GM12878 (cell line): Measurements from ENCODE around the gene SELENOO. TPM values are rescaled to one million over a fixed set of nuclear protein-coding genes. Genes with fewer than 3 reads are reported as not detected.

Experiments
- ATAC-seq: fragments of 200-7000 bp; cut with Tn5 transposase; 3 replicates; pipeline ENCODE4 v1.9.1; 2020; ENCODE audit warnings: mild to moderate bottlenecking, moderate library complexity
- BruUV-seq: library from RNA; stranded (reverse); fragments of 400-500 nt; replicated peaks from 2 replicates; lab custom pipeline; 2021; lab: Mats Ljungman, UMichigan
- CTCF ChIA-PET: fragments of 300-600 bp; sonication (Branson Sonifier 250); formaldehyde crosslinking; extraction: SDS; loops from one replicate; lab custom pipeline; 2021; ENCODE audit warnings: inconsistent platforms; lab: Yijun Ruan, JAX
- POLR2A ChIA-PET: fragments of 350-600 bp; formaldehyde crosslinking; extraction: SDS; loops from one replicate; lab custom pipeline; 2021; ENCODE audit warnings: inconsistent platforms; lab: Charles Lee
- RAD21 ChIA-PET: fragments of 300-600 bp; sonication (Branson Sonifier 250); formaldehyde crosslinking; loops from one replicate; lab custom pipeline; 2023; ENCODE audit warnings: antibody characterized with exemption; ENCODE audit not compliant: unreplicated experiment; lab: Charles Lee
- SMC1A ChIA-PET: fragments of 300-600 bp; sonication (Branson Sonifier 250); formaldehyde crosslinking; loops from one replicate; lab custom pipeline; 2023; ENCODE audit not compliant: unreplicated experiment, uncharacterized antibody; lab: Charles Lee
- DNase-seq: peaks from one replicate; pipeline ENCODE4 v3.0.0-alpha.2; 2011; ENCODE audit warnings: low read depth, low spot score
- FAIRE-seq: peaks from 3 replicates; lab custom pipeline; 2011; peaks lifted over from hg19 to GRCh38; lab: Jason Lieb, UNC
- H2AFZ ChIP-seq: 2 replicates; pipeline ENCODE4 v1.6.0; 2011; ENCODE audit warnings: low read depth, low read length, control low read depth; ENCODE audit not compliant: control insufficient read depth
- H3K27ac ChIP-seq: 2 replicates; pipeline ENCODE4 v1.5.1; 2011; ENCODE audit warnings: control low read depth; ENCODE audit not compliant: control insufficient read depth, insufficient read depth
- H3K27me3 ChIP-seq, 2 experiments: replicated peaks in 1 of 2; 2 replicates each; pipeline versions ENCODE4 v1.6.0 to v1.6.1; 2011; ENCODE audit warnings: low read length in 1 of 2; ENCODE audit not compliant: control insufficient read depth in 2 of 2, insufficient read depth in 2 of 2
- H3K36me3 ChIP-seq, 2 experiments: 2 replicates each; pipeline ENCODE4 v1.5.1; 2011; ENCODE audit warnings: low read length in 1 of 2; ENCODE audit not compliant: control insufficient read depth in 2 of 2, insufficient read depth in 2 of 2
- H3K4me1 ChIP-seq: 2 replicates; pipeline ENCODE4 v1.6.1; 2011; ENCODE audit warnings: mild to moderate bottlenecking, low read length, moderate library complexity, mixed read lengths; ENCODE audit not compliant: control insufficient read depth, insufficient read depth
- H3K4me2 ChIP-seq: 2 replicates; pipeline ENCODE4 v1.6.0; 2011; ENCODE audit warnings: control low read depth; ENCODE audit not compliant: control insufficient read depth, insufficient read depth
- H3K4me3 ChIP-seq: fragments of 200-600 bp; sonication (generic); 2 replicates; pipeline ENCODE4 v1.5.1; 2016
- H3K79me2 ChIP-seq: 2 replicates; pipeline ENCODE4 v1.6.0; 2011; ENCODE audit warnings: low read length; ENCODE audit not compliant: control insufficient read depth, insufficient read depth
- H3K9ac ChIP-seq: 2 replicates; pipeline ENCODE4 v1.8.0; 2011; ENCODE audit warnings: low read length, control low read depth, mixed read lengths; ENCODE audit not compliant: control insufficient read depth, insufficient read depth
- H3K9me3 ChIP-seq: replicated peaks from 3 replicates; pipeline ENCODE4 v1.5.1; 2011; ENCODE audit warnings: mild to moderate bottlenecking, low read length; ENCODE audit not compliant: control insufficient read depth, insufficient read depth
- H4K20me1 ChIP-seq: 2 replicates; pipeline ENCODE4 v1.6.0; 2011; ENCODE audit not compliant: control insufficient read depth, insufficient read depth
- KDM1A ChIP-seq: fragments of 200-600 bp; sonication (generic); IDR thresholded peaks from 2 replicates; pipeline ENCODE4 v1.6.1; 2016; ENCODE audit warnings: borderline replicate concordance
- NBN ChIP-seq: fragments of 450-650 bp; IDR thresholded peaks from 2 replicates; pipeline ENCODE4 v1.6.1; 2016
- SMARCA5 ChIP-seq: fragments of 450-650 bp; IDR thresholded peaks from 2 replicates; pipeline ENCODE4 v1.6.1; 2017; ENCODE audit warnings: mild to moderate bottlenecking
- TCF7 ChIP-seq: IDR thresholded peaks from 2 replicates; pipeline ENCODE4 v1.6.1; 2014; ENCODE audit warnings: antibody characterized with exemption, borderline replicate concordance
- WRNIP1 ChIP-seq: IDR thresholded peaks from 2 replicates; pipeline ENCODE4 v1.6.1; 2011; ENCODE audit warnings: low read depth, low read length, improper control_type of control experiment, borderline replicate concordance
- WGBS: methylation state at CpG from one replicate; pipeline ENCODE4 v1.1.6; 2016; ENCODE audit warnings: low lambda C conversion rate; ENCODE audit not compliant: insufficient replicate concordance, insufficient coverage; ENCODE audit errors: missing lambda C conversion rate; 5-methylcytosine and 5-hydroxymethylcytosine counted together
- in situ Hi-C: fragments of 300-500 bp; cut with MboI; formaldehyde crosslinking; loops from 9 replicates; pipeline ENCODE4 v1.14.3; 2018; ENCODE audit warnings: mixed read lengths
- intact Hi-C: fragments of 100-400 bp; cut with micrococcal nuclease; formaldehyde crosslinking; loops from one replicate; pipeline ENCODE4 v1.14.2; 2022; ENCODE audit not compliant: unreplicated experiment
- polyA plus RNA-seq, 11 experiments: library from polyadenylated mRNA; depleted of rRNA in 4 of 11; unstranded in 6 of 11; stranded (reverse) in 5 of 11; fragments of >200 nt; fragmentation: Nextera tagmentation in 4 of 11; fragmentation: Illumina TruSeq in 1 of 11; extraction: Ambion mirVana in 4 of 11; extraction: Trizol in 1 of 11; gene quantifications; 1 replicate in 1 of 11; 2 replicates in 10 of 11; pipeline versions ENCODE4 v1.2.1 to v1.2.3, GENCODE V29; 2011 to 2016; ENCODE audit warnings: inconsistent platforms in 2 of 11, missing spikeins in 2 of 11, low read depth in 1 of 11
- total RNA-seq, 4 experiments: library from RNA; depleted of rRNA in 3 of 4; stranded (reverse); fragments of >200 nt in 3 of 4; fragmentation: Illumina TruSeq in 1 of 4; extraction: Trizol in 1 of 4; gene quantifications; 2 replicates each; pipeline versions ENCODE4 v1.2.1 to v1.2.3, GENCODE V29; 2013 to 2021
- TF ChIP-seq, protein P1 (sequence below): fragments of 450-650 bp; IDR thresholded peaks from 2 replicates; pipeline ENCODE4 v1.6.1; 2016; ENCODE audit warnings: mild to moderate bottlenecking, moderate library complexity, borderline replicate concordance
- TF ChIP-seq, protein P2 (sequence below): fragments of 450-650 bp; IDR thresholded peaks from 2 replicates; pipeline ENCODE4 v1.6.1; 2017; ENCODE audit warnings: mild to moderate bottlenecking, low read depth, inconsistent platforms; ENCODE audit not compliant: poor library complexity, severe bottlenecking
- TF ChIP-seq, protein P3 (sequence below): IDR thresholded peaks from 2 replicates; pipeline ENCODE4 v1.6.1; 2011; ENCODE audit warnings: borderline replicate concordance, low read depth, mild to moderate bottlenecking, moderate library complexity, mixed read lengths, low read length; ENCODE audit not compliant: insufficient read depth; ENCODE audit errors: extremely low read length

SELENOO gene
- total and polyA plus RNA-seq, 10 of the 15 experiments (the other 5 are each of a cell fraction or from before 2014, with no cell fraction given): 0.42 to 23.3 (median 3.3) TPM

DNA sequence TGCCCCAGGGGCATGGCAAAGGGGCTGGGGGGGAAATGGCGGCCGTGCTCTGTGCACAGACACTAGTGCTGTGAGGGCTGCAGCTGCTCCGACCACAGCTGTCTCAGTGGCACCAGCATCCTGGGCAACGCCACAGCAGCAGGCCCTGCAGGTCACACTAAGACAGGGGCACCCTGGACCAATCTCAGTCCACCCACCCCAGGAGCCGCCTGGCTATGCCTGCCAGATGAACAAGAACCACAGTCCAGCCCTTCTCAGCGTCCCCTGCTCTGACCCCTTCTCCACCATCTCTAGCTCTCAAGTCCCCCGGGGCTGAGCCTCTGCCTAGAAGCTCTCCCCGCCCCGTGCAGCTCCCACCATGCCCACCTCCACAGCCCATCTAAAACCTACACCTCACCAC lies 27.6 kb downstream of the SELENOO start:
- RAD21 ChIA-PET: interaction anchor here (1.0 kb wide), 1 partner anchor 80 kb away, joined by 3 read pairs; no protein-coding TSS in a partner anchor
- intact Hi-C loops (no loop called here), in situ Hi-C loops (no loop called here)
- POLR2A ChIA-PET: interaction anchor here (0.5 to 0.6 kb wide), 2 partner anchors 66 to 68 kb away, joined by 3 read pairs; no protein-coding TSS in a partner anchor
- Histone ChIP-seq H3K36me3 (peaks cover 3 to 18% of the 10 kb centered on the region in 2 experiments; a peak in 3 of 4 replicates), H3K27ac (no peak overlapping the region), H3K9me3 (no peaks in the 10 kb centered on the region), H3K27me3 (no peaks in the 10 kb centered on the region), H3K79me2 (no peaks in the 10 kb centered on the region), H3K9ac (no peak overlapping the region), H4K20me1 (no peaks in the 10 kb centered on the region), H3K4me1 (no peaks in the 10 kb centered on the region), H3K4me3 (no peak overlapping the region), H2AFZ (no peak overlapping the region), H3K4me2 (no peak overlapping the region)
- TF ChIP-seq, protein P1, sequence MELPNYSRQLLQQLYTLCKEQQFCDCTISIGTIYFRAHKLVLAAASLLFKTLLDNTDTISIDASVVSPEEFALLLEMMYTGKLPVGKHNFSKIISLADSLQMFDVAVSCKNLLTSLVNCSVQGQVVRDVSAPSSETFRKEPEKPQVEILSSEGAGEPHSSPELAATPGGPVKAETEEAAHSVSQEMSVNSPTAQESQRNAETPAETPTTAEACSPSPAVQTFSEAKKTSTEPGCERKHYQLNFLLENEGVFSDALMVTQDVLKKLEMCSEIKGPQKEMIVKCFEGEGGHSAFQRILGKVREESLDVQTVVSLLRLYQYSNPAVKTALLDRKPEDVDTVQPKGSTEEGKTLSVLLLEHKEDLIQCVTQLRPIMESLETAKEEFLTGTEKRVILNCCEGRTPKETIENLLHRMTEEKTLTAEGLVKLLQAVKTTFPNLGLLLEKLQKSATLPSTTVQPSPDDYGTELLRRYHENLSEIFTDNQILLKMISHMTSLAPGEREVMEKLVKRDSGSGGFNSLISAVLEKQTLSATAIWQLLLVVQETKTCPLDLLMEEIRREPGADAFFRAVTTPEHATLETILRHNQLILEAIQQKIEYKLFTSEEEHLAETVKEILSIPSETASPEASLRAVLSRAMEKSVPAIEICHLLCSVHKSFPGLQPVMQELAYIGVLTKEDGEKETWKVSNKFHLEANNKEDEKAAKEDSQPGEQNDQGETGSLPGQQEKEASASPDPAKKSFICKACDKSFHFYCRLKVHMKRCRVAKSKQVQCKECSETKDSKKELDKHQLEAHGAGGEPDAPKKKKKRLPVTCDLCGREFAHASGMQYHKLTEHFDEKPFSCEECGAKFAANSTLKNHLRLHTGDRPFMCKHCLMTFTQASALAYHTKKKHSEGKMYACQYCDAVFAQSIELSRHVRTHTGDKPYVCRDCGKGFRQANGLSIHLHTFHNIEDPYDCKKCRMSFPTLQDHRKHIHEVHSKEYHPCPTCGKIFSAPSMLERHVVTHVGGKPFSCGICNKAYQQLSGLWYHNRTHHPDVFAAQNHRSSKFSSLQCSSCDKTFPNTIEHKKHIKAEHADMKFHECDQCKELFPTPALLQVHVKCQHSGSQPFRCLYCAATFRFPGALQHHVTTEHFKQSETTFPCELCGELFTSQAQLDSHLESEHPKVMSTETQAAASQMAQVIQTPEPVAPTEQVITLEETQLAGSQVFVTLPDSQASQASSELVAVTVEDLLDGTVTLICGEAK: no peak
- TF ChIP-seq TCF7 (no peak), WRNIP1 (no peak), NBN (no peak), KDM1A (no peak), SMARCA5 (no peak)
- TF ChIP-seq, protein P2, sequence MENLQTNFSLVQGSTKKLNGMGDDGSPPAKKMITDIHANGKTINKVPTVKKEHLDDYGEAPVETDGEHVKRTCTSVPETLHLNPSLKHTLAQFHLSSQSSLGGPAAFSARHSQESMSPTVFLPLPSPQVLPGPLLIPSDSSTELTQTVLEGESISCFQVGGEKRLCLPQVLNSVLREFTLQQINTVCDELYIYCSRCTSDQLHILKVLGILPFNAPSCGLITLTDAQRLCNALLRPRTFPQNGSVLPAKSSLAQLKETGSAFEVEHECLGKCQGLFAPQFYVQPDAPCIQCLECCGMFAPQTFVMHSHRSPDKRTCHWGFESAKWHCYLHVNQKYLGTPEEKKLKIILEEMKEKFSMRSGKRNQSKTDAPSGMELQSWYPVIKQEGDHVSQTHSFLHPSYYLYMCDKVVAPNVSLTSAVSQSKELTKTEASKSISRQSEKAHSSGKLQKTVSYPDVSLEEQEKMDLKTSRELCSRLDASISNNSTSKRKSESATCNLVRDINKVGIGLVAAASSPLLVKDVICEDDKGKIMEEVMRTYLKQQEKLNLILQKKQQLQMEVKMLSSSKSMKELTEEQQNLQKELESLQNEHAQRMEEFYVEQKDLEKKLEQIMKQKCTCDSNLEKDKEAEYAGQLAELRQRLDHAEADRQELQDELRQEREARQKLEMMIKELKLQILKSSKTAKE: no peak
- TF ChIP-seq, protein P3, sequence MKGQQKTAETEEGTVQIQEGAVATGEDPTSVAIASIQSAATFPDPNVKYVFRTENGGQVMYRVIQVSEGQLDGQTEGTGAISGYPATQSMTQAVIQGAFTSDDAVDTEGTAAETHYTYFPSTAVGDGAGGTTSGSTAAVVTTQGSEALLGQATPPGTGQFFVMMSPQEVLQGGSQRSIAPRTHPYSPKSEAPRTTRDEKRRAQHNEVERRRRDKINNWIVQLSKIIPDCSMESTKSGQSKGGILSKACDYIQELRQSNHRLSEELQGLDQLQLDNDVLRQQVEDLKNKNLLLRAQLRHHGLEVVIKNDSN: no peak
- DNase-seq: no peak
- CTCF ChIA-PET: no interaction called here
- no TSS peak for BruUV-seq
- ATAC-seq: no peak
- FAIRE-seq: no peak
- SMC1A ChIA-PET: no interaction called here
- 88% methylated on average over 9 of the region's 9 CpGs for WGBS
